ENCODE measurements around the gene MYOM1. TPM values are rescaled to one million over a fixed set of nuclear protein-coding genes. Genes with fewer than 3 reads are reported as not detected.

The MYOM1 gene
- total RNA-seq, 1 experiment from 2014 or later: 0.92 TPM

- intact Hi-C loops (cut with micrococcal nuclease; ENCODE audit: unreplicated experiment): no loop called here
- ChIA-PET POLR2A (no interaction called here), CTCF (no interaction called here)
- ATAC-seq (no peak), DNase-seq (ENCODE audit: low read depth, low spot score) (no peak)
- H3K4me1 ChIP-seq (ENCODE audit: control insufficient read depth, insufficient read depth, low read length): no peaks in the 10 kb centered on the region; the same call in 1 of the 2 replicates
- TF ChIP-seq SIN3A (IDR thresholded peaks at IDR 0.05; ENCODE audit: borderline replicate concordance, insufficient read depth, low read depth, low read length): no peak
- TF ChIP-seq POLR2AphosphoS5 (IDR thresholded peaks at IDR 0.05; ENCODE audit: low read depth, low read length): no peak
- no peak for TF ChIP-seq TCF7L2 (IDR thresholded peaks at IDR 0.05; ENCODE audit: low read depth, low read length)
- no peak for TF ChIP-seq REST (IDR thresholded peaks at IDR 0.05; ENCODE audit: insufficient read depth in 1 of 2, low read depth in 2 of 2, low read length in 1 of 2)
- TF ChIP-seq CTCF (IDR thresholded peaks at IDR 0.05): no peak
- H3K9me3 ChIP-seq (ENCODE audit: control insufficient read depth, insufficient read depth, low read depth, low read length): no peaks in the 10 kb centered on the region
- no peaks in the 10 kb centered on the region for H3K27me3 ChIP-seq (ENCODE audit: control insufficient read depth, insufficient read depth, low read length)
- BruUV-seq (replicated peaks): no TSS peak
- no peaks in the 10 kb centered on the region for H3K36me3 ChIP-seq (ENCODE audit: control insufficient read depth, insufficient read depth, low read length)
- in situ Hi-C loops (cut with HindIII; ENCODE audit: low pct_unique_long_range_greater_than_20kb, low sequenced_read_pairs): no loop called here
- H3K27ac ChIP-seq (ENCODE audit: low read length): no peak overlapping the region
- no peak overlapping the region for H3K4me3 ChIP-seq (ENCODE audit: low read depth in 2 of 2, low read length in 2 of 2)
Measured at GRCh38 chr18:3135536-3135935, 84.2 kb downstream of the MYOM1 start.

GRCh38 chr18:3132700-3133099 lies 87.1 kb downstream of the MYOM1 start:
- intact Hi-C loops (cut with micrococcal nuclease; ENCODE audit: unreplicated experiment) (no loop called here), in situ Hi-C loops (cut with HindIII; ENCODE audit: low pct_unique_long_range_greater_than_20kb, low sequenced_read_pairs) (no loop called here)
- no TSS peak for BruUV-seq (replicated peaks)
- Histone ChIP-seq H3K27me3 (ENCODE audit: control insufficient read depth, insufficient read depth, low read length) (no peaks in the 10 kb centered on the region), H3K9me3 (ENCODE audit: control insufficient read depth, insufficient read depth, low read depth, low read length) (no peaks in the 10 kb centered on the region), H3K27ac (ENCODE audit: low read length) (no peak overlapping the region), H3K36me3 (ENCODE audit: control insufficient read depth, insufficient read depth, low read length) (no peaks in the 10 kb centered on the region), H3K4me1 (ENCODE audit: control insufficient read depth, insufficient read depth, low read length) (no peaks in the 10 kb centered on the region), H3K4me3 (ENCODE audit: low read depth in 2 of 2, low read length in 2 of 2) (no peak overlapping the region)
- TF ChIP-seq CTCF (IDR thresholded peaks at IDR 0.05) (no peak), SIN3A (IDR thresholded peaks at IDR 0.05; ENCODE audit: borderline replicate concordance, insufficient read depth, low read depth, low read length) (no peak), TCF7L2 (IDR thresholded peaks at IDR 0.05; ENCODE audit: low read depth, low read length) (no peak), POLR2AphosphoS5 (IDR thresholded peaks at IDR 0.05; ENCODE audit: low read depth, low read length) (no peak), REST (IDR thresholded peaks at IDR 0.05; ENCODE audit: insufficient read depth in 1 of 2, low read depth in 2 of 2, low read length in 1 of 2) (no peak)
- DNase-seq (ENCODE audit: low read depth, low spot score) (no peak), ATAC-seq (no peak)
- POLR2A ChIA-PET: no interaction called here
- CTCF ChIA-PET: no interaction called here
